Activated naive CD8-positive, alpha-beta T cell treated with anti-CD3 and anti-CD28 coated beads for 36 hours (primary cell): Measurements from ENCODE around the gene ADAT3. TPM values are rescaled to one million over a fixed set of nuclear protein-coding genes. Genes with fewer than 3 reads are reported as not detected.

Experiments used
- DNase-seq: peaks from one replicate; pipeline ENCODE4 v3.0.0; 2021
- H3K27ac Mint-ChIP-seq: one replicate; pipeline ENCODE4 v1.8.0; 2022; ENCODE audit warnings: mild to moderate bottlenecking, moderate library complexity, mixed read lengths
- H3K27me3 Mint-ChIP-seq: one replicate; pipeline ENCODE4 v1.8.0; 2022; ENCODE audit warnings: mild to moderate bottlenecking, mixed read lengths
- H3K36me3 Mint-ChIP-seq: one replicate; pipeline ENCODE4 v1.8.0; 2021; ENCODE audit warnings: mild to moderate bottlenecking, mixed read lengths
- H3K4me1 Mint-ChIP-seq: one replicate; pipeline ENCODE4 v1.8.0; 2021; ENCODE audit warnings: mixed read lengths
- H3K4me3 Mint-ChIP-seq: one replicate; pipeline ENCODE4 v1.8.0; 2022; ENCODE audit warnings: mild to moderate bottlenecking, moderate library complexity, mixed read lengths
- H3K9me3 Mint-ChIP-seq: one replicate; pipeline ENCODE4 v1.8.0; 2022; ENCODE audit warnings: mixed read lengths
- total RNA-seq, 2 experiments: library from RNA; stranded (reverse); gene quantifications; one replicate each; pipeline ENCODE4 v1.2.3, GENCODE V29; 2021

ADAT3 gene
- 1 to 10 TPM; 5.7 to 5.9 TPM for total RNA-seq

DNA sequence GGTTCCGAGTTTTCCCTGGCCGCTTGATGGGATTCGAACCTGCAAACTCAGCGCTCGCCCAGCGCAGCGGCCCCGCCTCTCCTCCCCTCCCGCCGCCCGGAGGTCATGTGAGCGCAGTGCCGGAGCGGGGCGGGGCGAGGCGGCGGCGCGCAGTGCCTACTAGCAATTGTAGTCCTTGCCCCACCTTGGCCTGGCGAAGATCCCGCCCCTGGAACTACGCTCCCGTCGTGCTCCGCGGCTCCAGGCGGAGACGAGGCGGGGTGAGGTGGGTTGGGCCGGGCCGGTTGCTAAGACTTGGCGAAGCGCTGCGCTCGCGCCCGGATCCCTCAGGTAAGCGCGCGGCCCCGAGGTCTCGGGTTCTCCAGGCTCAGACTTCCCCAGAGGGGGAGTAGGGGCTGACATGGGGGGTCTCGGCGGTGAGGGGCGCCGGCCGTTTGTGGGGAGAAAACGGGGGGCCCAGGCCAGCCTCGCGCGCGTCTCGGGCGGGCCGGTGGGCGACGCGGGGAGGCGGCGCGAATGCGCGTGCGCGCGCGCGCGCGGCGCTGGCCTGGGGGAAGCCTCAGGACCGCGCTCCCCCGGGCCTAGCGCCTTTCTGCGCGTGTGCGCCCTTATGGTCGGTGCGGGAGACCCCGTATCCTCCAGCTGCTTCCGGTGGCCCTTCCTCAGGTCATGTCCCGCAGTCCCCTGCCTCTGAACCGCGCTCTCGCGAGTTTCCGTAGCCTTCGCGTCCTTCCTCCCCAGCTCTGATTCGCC lies at the start of gene ADAT3, which contains the start of gene SCAMP4:
TSS of gene ADAT3 (plus strand) at position 290 of the 753 bp plus-strand sequence. CDS start 6,649 bp downstream, outside the sequence.
TSS of gene SCAMP4 (plus strand) at position 290 of the 753 bp plus-strand sequence. CDS start 9,621 bp downstream, outside the sequence.
- Mint-ChIP-seq H3K4me3 (peak within 1 kb of the TSS; percentile 85), H3K4me1 (peaks cover 42% of the 10 kb centered on the region), H3K9me3 (no peaks in the 10 kb centered on the region), H3K27ac (peak within 1 kb of the TSS; percentile 86), H3K36me3 (peaks cover 12% of the 10 kb centered on the region), H3K27me3 (no peaks in the 10 kb centered on the region)
- DNase-seq = peak; percentile 100

DNA sequence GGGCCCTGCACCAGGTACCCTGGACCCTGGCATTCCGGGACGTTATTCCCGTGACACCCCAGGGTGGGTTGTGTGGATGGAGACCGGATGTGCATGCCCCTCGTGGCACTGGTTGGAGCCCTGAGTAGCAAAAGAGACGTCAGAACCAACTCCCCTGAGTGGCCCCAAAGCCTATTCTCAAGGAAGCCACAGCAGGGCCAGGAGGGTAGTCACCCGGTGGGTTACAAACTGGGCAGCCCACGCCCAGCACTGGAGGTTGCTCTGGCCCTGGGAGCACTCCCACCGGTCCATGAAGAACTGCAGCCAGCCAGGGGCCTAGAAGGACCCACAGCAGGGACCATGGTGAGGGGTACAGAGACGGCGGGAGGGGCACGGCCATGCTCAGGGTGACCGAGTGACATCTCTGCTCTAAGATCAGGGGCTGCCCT lies 49.4 kb upstream of the ADAT3 start:
- Mint-ChIP-seq H3K27me3 (no peaks in the 10 kb centered on the region), H3K9me3 (no peaks in the 10 kb centered on the region), H3K4me1 (peaks cover 41% of the 10 kb centered on the region), H3K36me3 (peaks cover 6% of the 10 kb centered on the region), H3K27ac (peak overlapping the region; percentile 86), H3K4me3 (peak overlapping the region; percentile 82)
- DNase-seq = peak; percentile 57

DNA sequence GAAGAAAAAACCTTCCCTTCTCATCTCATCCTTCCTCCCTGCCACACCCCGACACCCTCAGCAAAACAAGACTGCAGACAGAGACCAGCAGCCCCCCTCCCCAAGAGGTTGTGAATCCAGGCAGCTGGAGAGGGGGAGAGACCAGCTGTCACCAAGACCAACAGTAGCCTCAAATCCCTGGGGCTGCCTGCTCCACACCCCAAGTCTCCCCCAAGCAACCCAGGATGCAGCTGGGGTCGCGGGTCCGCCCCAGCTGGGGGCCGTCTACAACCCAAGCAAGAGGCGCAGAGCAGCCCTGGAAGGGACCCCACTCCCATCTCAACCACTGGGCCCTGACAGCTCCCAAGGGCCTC lies 48.9 kb upstream of the ADAT3 start:
- Mint-ChIP-seq H3K27ac (peak overlapping the region; percentile 86), H3K4me1 (peaks cover 43% of the 10 kb centered on the region), H3K27me3 (no peaks in the 10 kb centered on the region), H3K4me3 (peak overlapping the region; percentile 82), H3K9me3 (no peaks in the 10 kb centered on the region), H3K36me3 (peaks cover 4% of the 10 kb centered on the region)
- DNase-seq = no peak

DNA sequence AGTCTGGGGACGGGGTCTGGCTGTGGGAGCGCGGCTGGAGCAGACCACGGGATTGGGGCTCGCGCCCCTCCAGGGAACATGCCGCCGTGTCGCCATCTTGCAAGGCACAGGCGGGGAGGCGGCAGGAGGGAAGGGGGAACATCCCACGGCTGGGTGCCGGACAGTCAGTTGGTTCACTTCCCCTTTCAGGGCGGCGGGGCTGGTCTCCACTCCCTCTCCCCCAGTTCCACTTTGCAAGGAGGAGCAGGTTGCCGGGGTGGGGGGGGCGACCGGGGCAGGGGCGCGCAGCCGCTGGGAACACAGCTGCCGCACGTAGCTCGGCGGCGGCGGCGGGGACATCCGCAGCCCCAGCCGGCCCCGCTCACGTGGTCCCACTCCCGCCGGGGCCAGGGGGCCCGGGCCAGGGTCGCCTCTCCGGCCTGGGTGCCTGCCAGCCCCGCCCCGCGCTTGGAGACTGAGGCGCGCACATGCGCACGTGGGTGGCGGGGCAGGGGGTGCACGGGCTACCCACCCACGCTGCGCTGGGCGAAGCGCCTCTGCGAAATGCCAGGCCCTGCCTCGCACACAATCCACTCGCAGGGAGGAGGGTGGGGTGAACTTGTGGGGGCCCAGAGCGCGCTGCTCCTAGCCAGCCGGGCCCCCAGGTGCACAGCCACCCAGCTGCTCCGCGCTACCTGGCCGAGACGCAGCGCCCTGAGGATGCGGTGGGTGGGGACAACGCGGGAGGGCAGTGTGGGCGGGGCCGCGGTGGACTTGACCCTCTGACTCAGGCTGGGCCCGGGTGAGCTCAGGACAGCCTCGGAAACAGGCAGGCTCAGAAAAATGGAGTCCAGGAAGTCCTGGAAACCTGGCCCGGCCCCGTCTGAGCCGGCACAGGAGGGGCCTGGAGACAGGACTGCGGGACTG lies 48.2 kb upstream of the ADAT3 start:
- H3K4me1 Mint-ChIP-seq = peaks cover 43% of the 10 kb centered on the region
- peaks cover 7% of the 10 kb centered on the region for H3K36me3 Mint-ChIP-seq
- H3K4me3 Mint-ChIP-seq = peak overlapping the region; percentile 82
- H3K9me3 Mint-ChIP-seq = no peaks in the 10 kb centered on the region
- peak overlapping the region; percentile 86 for H3K27ac Mint-ChIP-seq
- peak; percentile 62 for DNase-seq
- H3K27me3 Mint-ChIP-seq = no peaks in the 10 kb centered on the region

DNA sequence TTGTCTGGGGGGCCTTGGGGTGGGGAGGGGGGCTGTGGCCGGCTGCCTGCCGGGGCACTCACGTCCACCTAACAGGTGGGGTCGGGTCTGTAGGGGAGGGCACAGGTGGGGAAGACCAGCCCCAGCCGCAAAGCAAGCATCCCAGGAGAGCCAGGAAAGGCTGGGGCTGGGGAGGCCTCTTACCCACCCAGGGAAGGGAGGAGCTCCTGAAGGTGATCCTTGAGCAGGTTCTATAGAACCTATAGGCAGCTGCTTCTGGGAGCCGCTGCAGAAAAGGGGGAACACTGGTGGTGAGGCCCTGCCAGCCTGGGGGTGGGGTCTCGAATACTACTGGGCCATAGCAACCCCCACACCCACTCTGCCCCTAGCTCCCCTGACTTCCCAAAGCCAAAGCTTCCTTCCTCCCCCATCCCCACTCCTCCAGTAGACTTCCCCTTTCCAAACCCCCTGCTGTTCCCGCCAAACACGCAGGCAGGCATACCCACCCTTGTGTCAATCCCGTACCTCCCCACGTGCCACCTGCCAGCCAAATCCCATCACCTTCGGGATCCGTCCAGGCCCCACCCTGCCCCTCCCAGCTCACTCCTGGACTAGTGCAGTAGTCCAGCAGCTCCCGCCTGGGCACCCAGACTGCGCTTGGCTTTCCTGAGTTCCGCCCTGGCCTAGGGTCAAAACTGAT lies 47.4 kb upstream of the ADAT3 start:
- no peak for DNase-seq
- Mint-ChIP-seq H3K27ac (peak overlapping the region; percentile 75), H3K4me1 (peaks cover 38% of the 10 kb centered on the region), H3K36me3 (peaks cover 11% of the 10 kb centered on the region), H3K4me3 (peak overlapping the region; percentile 68), H3K27me3 (no peaks in the 10 kb centered on the region), H3K9me3 (no peaks in the 10 kb centered on the region)

DNA sequence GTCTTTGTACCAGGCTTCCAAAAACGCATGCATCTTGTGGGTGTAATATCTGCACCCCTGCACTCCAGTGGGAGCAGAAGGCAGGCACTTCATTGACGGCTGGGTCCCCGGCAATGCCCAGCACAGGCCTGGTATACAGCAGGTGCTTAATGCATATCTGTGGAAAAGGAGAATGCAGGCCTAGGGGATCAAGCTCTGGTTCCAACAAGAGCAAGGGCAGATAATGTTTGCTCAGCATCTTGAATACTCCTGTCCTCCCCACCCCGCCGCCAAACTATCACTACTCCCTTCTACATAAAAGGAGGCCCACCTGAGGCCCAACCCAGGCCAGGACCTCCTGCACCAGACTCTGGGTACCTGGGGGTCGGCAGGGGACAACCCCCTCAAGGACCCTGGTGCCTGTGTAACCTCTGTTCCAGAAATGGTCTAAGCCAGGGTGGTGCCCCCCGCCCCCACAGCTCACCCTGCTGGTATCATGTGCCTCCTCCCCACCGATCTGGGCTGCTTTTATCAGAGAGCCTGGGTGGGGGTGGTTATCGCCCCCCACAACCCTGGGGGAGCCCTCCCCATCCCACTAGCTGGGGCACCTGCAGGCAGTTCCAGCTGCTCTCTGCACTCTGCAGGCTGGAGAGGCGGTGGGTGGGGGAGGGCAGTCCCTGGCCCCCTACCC lies 46.7 kb upstream of the ADAT3 start:
- Mint-ChIP-seq H3K27ac (peak overlapping the region; percentile 60), H3K4me3 (peak overlapping the region; percentile 32), H3K4me1 (peaks cover 33% of the 10 kb centered on the region), H3K9me3 (no peaks in the 10 kb centered on the region), H3K27me3 (no peaks in the 10 kb centered on the region), H3K36me3 (peaks cover 6% of the 10 kb centered on the region)
- DNase-seq = no peak

DNA sequence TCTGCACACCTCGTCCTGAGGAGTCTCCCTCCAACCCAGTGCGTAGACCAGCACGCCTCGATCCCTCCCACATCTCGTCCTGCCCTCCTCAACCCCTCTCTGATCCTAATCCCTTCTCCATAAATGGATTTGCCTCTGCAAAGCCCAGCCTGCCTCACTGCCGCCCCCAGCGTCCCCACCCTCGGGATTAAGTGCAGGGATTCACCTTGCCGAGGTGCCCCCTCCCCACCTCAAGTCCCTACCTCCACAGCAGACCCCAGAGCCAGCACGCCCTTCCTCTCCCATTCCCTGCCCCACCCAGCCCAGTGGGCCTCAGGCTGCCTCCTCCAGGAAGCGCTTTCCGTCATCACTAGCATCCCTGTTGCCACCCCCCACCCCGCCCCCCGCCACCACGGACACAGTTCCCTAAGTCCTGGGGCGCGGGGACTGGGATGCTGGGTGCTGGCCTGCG lies 45.8 kb upstream of the ADAT3 start:
- DNase-seq = no peak
- Mint-ChIP-seq H3K9me3 (no peaks in the 10 kb centered on the region), H3K36me3 (peaks cover 6% of the 10 kb centered on the region), H3K27ac (peak overlapping the region; percentile 49), H3K27me3 (no peaks in the 10 kb centered on the region), H3K4me3 (peak overlapping the region; percentile 11), H3K4me1 (peaks cover 33% of the 10 kb centered on the region)

DNA sequence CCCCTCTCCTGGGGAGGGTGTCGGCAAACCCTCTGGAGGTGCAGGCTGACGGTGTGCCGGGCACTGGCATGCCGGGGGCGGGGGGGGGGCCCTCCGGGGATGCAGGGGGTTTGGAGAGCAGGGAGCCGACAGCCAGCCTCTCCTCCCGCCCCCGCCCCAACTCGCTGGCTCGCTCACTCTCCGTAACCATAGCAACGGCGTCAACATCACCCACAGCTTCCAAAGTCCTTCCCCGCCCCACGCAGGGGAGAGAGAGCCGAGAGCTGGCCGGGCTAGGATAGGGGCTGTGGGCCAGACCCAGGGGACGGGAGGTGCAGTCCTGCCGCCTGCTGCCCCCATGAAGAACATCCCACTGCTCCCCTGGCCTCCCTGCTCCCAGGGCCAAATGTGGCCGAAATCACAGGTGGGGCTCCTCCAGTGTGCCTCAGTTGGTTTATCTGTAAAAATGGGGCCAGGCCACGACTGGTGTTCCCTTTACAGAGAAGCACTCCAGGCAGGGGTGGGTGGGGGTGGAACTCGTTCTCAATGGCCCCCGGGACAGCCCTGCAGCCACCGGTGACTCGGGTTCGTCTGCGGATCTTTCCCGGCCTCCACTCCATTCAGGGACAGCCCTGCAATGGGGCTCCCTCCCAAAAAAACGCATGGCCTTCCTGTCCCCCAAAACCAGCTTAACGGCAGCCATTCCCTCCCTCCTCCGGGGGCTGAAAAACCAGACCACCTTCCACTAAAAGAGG lies 45.0 kb upstream of the ADAT3 start:
- Mint-ChIP-seq H3K4me1 (peaks cover 25% of the 10 kb centered on the region), H3K27me3 (no peaks in the 10 kb centered on the region), H3K9me3 (no peaks in the 10 kb centered on the region), H3K27ac (peak overlapping the region; percentile 51), H3K36me3 (peaks cover 6% of the 10 kb centered on the region), H3K4me3 (peak overlapping the region; percentile 91)
- DNase-seq = peak; percentile 65

DNA sequence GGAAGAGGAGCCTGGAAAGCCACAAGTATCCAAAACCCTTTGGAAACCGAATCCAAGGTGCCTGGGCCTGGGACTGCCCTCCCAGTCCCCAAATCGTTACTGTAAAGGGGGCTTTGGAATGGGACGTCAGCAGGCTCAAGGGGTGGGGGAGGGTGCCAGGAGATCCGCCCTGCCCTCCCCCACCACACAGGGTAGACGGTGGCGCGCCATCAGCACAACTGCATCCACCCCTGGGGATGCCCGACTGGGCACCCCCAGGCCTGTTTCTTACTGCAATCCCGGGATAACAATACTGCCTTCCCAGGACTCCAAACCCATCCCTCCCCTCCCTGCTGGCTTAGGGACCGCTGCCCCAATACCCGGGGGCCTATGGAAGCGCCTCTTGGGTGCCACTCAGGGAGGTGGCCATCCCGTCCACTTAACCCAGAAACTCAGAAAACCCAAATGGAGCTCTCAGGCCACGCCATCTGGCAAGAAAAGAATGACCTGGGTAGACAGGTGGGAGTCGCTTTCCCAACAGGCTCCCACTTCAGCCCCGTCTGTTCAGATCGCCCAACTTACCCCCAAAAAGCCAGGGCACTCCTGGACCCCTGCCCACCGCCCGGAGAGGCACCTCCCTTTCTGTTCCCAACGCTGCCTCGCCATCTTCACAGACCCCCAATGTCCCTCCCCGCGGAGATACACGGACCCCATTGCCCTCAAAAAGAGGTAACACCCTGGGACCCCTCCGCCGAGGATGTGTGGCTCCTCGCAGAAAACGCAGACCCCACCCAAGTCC lies 44.2 kb upstream of the ADAT3 start:
- Mint-ChIP-seq H3K4me3 (peak overlapping the region; percentile 91), H3K36me3 (peaks cover 6% of the 10 kb centered on the region), H3K9me3 (no peaks in the 10 kb centered on the region), H3K27ac (peak overlapping the region; percentile 91), H3K4me1 (peaks cover 21% of the 10 kb centered on the region), H3K27me3 (no peaks in the 10 kb centered on the region)
- DNase-seq = no peak

DNA sequence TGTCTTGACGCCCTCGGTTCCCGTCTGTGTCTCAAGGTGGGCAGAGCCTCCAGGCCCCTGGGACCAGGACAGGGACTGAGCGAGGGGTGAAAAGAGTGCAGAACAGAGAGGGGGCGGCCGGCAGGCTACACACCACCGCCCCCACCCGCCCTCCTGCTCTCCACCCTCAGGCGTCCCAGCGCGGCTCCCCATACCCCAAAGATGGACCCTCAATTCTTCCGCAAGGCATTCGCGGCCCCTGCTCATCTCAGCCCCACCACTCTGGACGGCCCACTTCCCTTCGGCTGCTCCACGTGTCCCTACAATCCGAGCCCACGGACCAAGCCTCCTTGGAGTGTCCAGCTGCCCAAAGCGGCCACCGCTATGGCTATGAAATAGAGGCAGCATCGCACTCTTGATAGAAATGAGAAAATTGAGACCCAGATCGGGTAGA lies 43.6 kb upstream of the ADAT3 start:
- H3K27me3 Mint-ChIP-seq = no peaks in the 10 kb centered on the region
- H3K27ac Mint-ChIP-seq = peak overlapping the region; percentile 91
- H3K4me1 Mint-ChIP-seq = peaks cover 21% of the 10 kb centered on the region
- H3K4me3 Mint-ChIP-seq = peak overlapping the region; percentile 91
- H3K36me3 Mint-ChIP-seq = peaks cover 6% of the 10 kb centered on the region
- no peaks in the 10 kb centered on the region for H3K9me3 Mint-ChIP-seq
- DNase-seq = no peak

DNA sequence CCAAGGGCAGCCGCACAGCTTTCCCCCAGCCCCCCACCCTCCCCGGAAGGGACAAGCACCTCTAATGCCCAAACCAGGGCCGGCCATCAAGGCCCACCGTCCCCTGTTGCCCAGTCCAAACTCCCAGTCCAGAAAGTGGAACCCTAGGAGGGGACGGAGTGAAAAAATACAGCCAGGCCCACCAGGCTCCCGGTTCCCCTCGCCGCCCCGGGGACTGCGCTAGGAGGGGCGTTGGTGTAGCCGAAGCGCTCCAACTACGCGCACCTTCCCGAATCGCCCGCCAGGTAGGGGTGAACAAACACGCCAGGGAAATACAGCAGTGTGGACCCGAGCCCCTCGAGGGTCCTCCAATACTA lies 43.2 kb upstream of the ADAT3 start:
- peaks cover 23% of the 10 kb centered on the region for H3K4me1 Mint-ChIP-seq
- DNase-seq = no peak
- peaks cover 9% of the 10 kb centered on the region for H3K36me3 Mint-ChIP-seq
- H3K9me3 Mint-ChIP-seq = no peaks in the 10 kb centered on the region
- peak overlapping the region; percentile 91 for H3K27ac Mint-ChIP-seq
- H3K27me3 Mint-ChIP-seq = no peaks in the 10 kb centered on the region
- peak overlapping the region; percentile 91 for H3K4me3 Mint-ChIP-seq

DNA sequence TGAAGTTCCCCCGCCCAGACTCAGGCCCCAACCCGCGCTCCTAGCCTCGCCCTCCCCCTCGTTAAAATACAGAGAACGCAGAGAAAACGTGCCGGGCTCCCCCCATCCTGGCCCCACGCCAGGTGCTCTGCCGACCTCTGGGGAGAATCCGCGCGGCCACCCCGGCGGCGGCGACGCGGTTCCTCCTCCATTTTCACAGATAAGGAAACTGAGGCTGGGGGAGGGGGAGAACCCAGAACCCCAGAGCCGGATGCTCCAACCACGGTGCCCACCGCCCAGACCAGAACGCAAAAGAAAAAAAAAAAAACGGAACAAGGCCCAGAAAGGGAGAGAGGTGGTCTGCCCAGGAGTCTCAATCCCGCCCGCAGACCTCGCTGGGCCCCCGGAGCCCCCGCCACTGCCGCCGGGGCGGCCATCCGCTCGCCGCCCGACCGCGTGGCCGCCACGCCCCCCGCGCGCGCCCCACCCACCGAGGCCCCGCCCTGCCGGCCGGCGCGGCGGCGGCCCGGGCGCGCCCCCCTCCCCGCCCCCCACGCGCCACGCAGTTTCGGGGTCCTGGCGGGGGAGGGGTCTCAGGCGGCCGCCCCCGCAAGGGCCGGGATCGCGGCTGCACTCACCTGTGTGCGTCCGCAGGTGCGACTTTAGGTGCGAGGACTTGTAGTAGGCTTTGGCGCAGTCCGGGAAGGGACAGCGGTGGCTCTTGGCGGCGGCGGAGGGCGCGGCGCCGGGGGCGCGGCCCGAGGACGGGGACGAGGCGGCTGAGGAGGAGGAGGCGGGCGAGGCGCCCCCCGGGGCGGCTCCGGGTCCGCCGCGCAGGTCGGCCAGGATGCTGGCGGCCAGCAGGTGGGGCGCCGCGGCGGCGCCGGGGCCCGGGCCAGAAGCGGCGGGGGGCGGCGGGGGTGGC lies 42.5 kb upstream of the ADAT3 start:
- H3K27ac Mint-ChIP-seq = peak overlapping the region; percentile 91
- H3K36me3 Mint-ChIP-seq = peaks cover 11% of the 10 kb centered on the region
- no peaks in the 10 kb centered on the region for H3K9me3 Mint-ChIP-seq
- DNase-seq = peak; percentile 76
- H3K4me1 Mint-ChIP-seq = peaks cover 24% of the 10 kb centered on the region
- H3K27me3 Mint-ChIP-seq = no peaks in the 10 kb centered on the region
- H3K4me3 Mint-ChIP-seq = peak overlapping the region; percentile 91
